Panc1 (cell line): Measurements from ENCODE around the gene SLC45A1. TPM values are rescaled to one million over a fixed set of nuclear protein-coding genes. Genes with fewer than 3 reads are reported as not detected.
A peak's percentile ranks its signal among the peaks of the same experiment; 100 is the strongest.

Experiments
- ATAC-seq: fragments of 200-7000 bp; cut with Tn5 transposase; 2 replicates; pipeline ENCODE4 v1.9.1; 2020; ENCODE audit warnings: mild to moderate bottlenecking, moderate library complexity
- Bru-seq: library from RNA; stranded (reverse); fragments of 400-500 nt; gene quantifications from one replicate; lab custom pipeline; 2021; lab: Mats Ljungman, UMichigan
- BruChase-seq, 2 experiments: library from RNA; stranded (reverse); fragments of 400-500 nt; gene quantifications; one replicate each; lab custom pipeline; 2021; lab: Mats Ljungman, UMichigan
- BruUV-seq: library from RNA; stranded (reverse); fragments of 400-500 nt; replicated peaks from 2 replicates; lab custom pipeline; 2021; lab: Mats Ljungman, UMichigan
- CTCF ChIA-PET: fragments of 300-600 bp; sonication (Branson Sonifier 250); formaldehyde crosslinking; loops from one replicate; lab custom pipeline; 2022; ENCODE audit warnings: antibody characterized with exemption; lab: Charles Lee
- POLR2A ChIA-PET: fragments of 300-600 bp; sonication (Branson Sonifier 250); formaldehyde crosslinking; loops from one replicate; lab custom pipeline; 2022; ENCODE audit warnings: antibody characterized with exemption; lab: Charles Lee
- DNase-seq: peaks from one replicate; pipeline ENCODE4 v3.0.0-alpha.2; 2010; ENCODE audit warnings: low read depth, low spot score
- H3K27ac ChIP-seq: 2 replicates; pipeline ENCODE4 v1.5.1; 2011; ENCODE audit warnings: mild to moderate bottlenecking, low read length, inconsistent platforms
- H3K27me3 ChIP-seq: fragments of 200-500 bp; sonication (Bioruptor generic); 2 replicates; pipeline ENCODE4 v1.6.0; 2014; ENCODE audit warnings: low read length, inconsistent platforms; ENCODE audit not compliant: control insufficient read depth, insufficient read depth
- H3K36me3 ChIP-seq: fragments of 200-500 bp; sonication (Bioruptor generic); 2 replicates; pipeline ENCODE4 v1.5.1; 2014; ENCODE audit warnings: inconsistent platforms, mild to moderate bottlenecking, low read length, moderate library complexity; ENCODE audit not compliant: control insufficient read depth, insufficient read depth
- H3K4me1 ChIP-seq: 2 replicates; pipeline ENCODE4 v1.5.1; 2011; ENCODE audit warnings: inconsistent platforms, mild to moderate bottlenecking, low read length, moderate library complexity; ENCODE audit not compliant: control insufficient read depth, insufficient read depth
- H3K4me3 ChIP-seq, 2 experiments: 2 replicates each; pipeline ENCODE4 v1.5.1; 2011 to 2012; ENCODE audit warnings: low read depth in 2 of 2, low read length in 2 of 2, mild to moderate bottlenecking in 2 of 2, inconsistent platforms in 1 of 2, moderate library complexity in 1 of 2
- H3K9me3 ChIP-seq: fragments of 200-500 bp; sonication (Bioruptor generic); 2 replicates; pipeline ENCODE4 v1.5.1; 2014; ENCODE audit warnings: low read depth, mild to moderate bottlenecking, inconsistent platforms, low read length, moderate library complexity; ENCODE audit not compliant: control insufficient read depth, insufficient read depth
- CTCF ChIP-seq: fragments of 450-650 bp; IDR thresholded peaks from 2 replicates; pipeline ENCODE4 v1.5.1; 2017; ENCODE audit warnings: mild to moderate bottlenecking
- POLR2AphosphoS5 ChIP-seq: IDR thresholded peaks from 2 replicates; pipeline ENCODE4 v1.6.1; 2012; ENCODE audit warnings: mild to moderate bottlenecking, low read depth, low read length, moderate library complexity
- REST ChIP-seq, 2 experiments: IDR thresholded peaks; 2 replicates each; pipeline ENCODE4 v1.6.1; 2011 to 2012; ENCODE audit warnings: low read depth in 2 of 2, control low read depth in 1 of 2, low read length in 1 of 2, mild to moderate bottlenecking in 1 of 2, moderate library complexity in 1 of 2; ENCODE audit not compliant: insufficient read depth in 1 of 2
- SIN3A ChIP-seq: IDR thresholded peaks from 2 replicates; pipeline ENCODE4 v1.6.1; 2012; ENCODE audit warnings: low read depth, mild to moderate bottlenecking, low read length, moderate library complexity, borderline replicate concordance; ENCODE audit not compliant: insufficient read depth
- TCF7L2 ChIP-seq: IDR thresholded peaks from 2 replicates; pipeline ENCODE4 v1.6.1; 2011; ENCODE audit warnings: mild to moderate bottlenecking, low read depth, low read length, inconsistent platforms
- in situ Hi-C: cut with HindIII; loops from 2 replicates; pipeline ENCODE4 v1.10.0; 2016; ENCODE audit warnings: low sequenced_read_pairs, low pct_unique_long_range_greater_than_20kb
- intact Hi-C: fragments of 100-400 bp; cut with micrococcal nuclease; formaldehyde crosslinking; loops from one replicate; pipeline ENCODE4 v1.10.0; 2022; ENCODE audit not compliant: unreplicated experiment
- long read RNA-seq: library from polyadenylated mRNA; unstranded; transcript quantifications from one replicate; pipeline ENCODE4 v2.0.0, GENCODE V29; 2021; ENCODE audit not compliant: unreplicated experiment
- polyA plus RNA-seq: library from polyadenylated mRNA; unstranded; fragments of >200 nt; gene quantifications from one replicate; pipeline ENCODE4 v1.2.1, GENCODE V29; 2012; ENCODE audit warnings: missing spikeins; ENCODE audit not compliant: insufficient read length
- total RNA-seq: library from RNA; stranded (reverse); gene quantifications from one replicate; pipeline ENCODE4 v1.2.1, GENCODE V29; 2021; ENCODE audit not compliant: unreplicated experiment

SLC45A1 gene
- total RNA-seq = 11.3 TPM
- 49.4 TPM for polyA plus RNA-seq
- Bru-seq, nascent RNA = percentile 55 among the genes with signal in this experiment
- percentile 41 among the genes with signal in this experiment for BruChase-seq, experiment 1, labeled RNA remaining after a 2-hour chase
- BruChase-seq, experiment 2, labeled RNA remaining after a 6-hour chase = percentile 48 among the genes with signal in this experiment
- long read RNA-seq, transcript SLC45A1-202 (9 exons, 2,784 nt) = minor isoform, 6 of 25 reads
- long read RNA-seq, transcript SLC45A1-204 (5 exons, 1,747 nt) = major isoform, 10 of 25 reads
- long read RNA-seq, partial matches to known transcripts = 5 of 25 reads
- long read RNA-seq, other reads (novel, unspliced or antisense) = 3 of 25 reads

- TF ChIP-seq CTCF (no peak), POLR2AphosphoS5 (0 out of 2 replicates have a peak, but pooled peaks have one; percentile 24), TCF7L2 (peak; percentile 69), REST (IDR thresholded peaks at IDR 0.05; ENCODE audit: insufficient read depth in 1 of 2, low read depth in 2 of 2, low read length in 1 of 2) (peak; percentile 64 to 77; a peak in 3 of 4 replicates)
- Histone ChIP-seq H3K4me3 (peak within 1 kb of the TSS; percentile 49 to 51), H3K4me1 (peaks cover 55% of the 10 kb centered on the region), H3K9me3 (no peaks in the 10 kb centered on the region), H3K27me3 (no peaks in the 10 kb centered on the region), H3K27ac (peak within 1 kb of the TSS; percentile 98), H3K36me3 (no peaks in the 10 kb centered on the region)
- POLR2A ChIA-PET = interaction anchor here (0.7 kb wide), 1 partner anchor 301 kb away, joined by 5 read pairs; no protein-coding TSS in a partner anchor
- intact Hi-C loops (loop anchor here (5.0 to 10.0 kb wide), 2 partner anchors 223 to 291 kb away; partner anchors contain the start of gene ERRFI1), in situ Hi-C loops (loop anchor here (25.0 kb wide), 1 partner anchor 231 kb away; no protein-coding TSS in a partner anchor)
- DNase-seq (no peak), ATAC-seq (peak; percentile 83)
- BruUV-seq = no TSS peak
- CTCF ChIA-PET = no interaction called here
These were observed at the start of gene SLC45A1 for GRCh38 chr1:8317647-8318381. SLC45A1 (plus strand) TSS chr1:8318114; CDS start chr1:8324330, 6,216 bp downstream.

- TF ChIP-seq POLR2AphosphoS5 = no peak
- TF ChIP-seq SIN3A = no peak
- TF ChIP-seq TCF7L2 = no peak
- no peak for TF ChIP-seq REST (IDR thresholded peaks at IDR 0.05; ENCODE audit: insufficient read depth in 1 of 2, low read depth in 2 of 2, low read length in 1 of 2)
- no peak for TF ChIP-seq CTCF
- no TSS peak for BruUV-seq
- Histone ChIP-seq H3K36me3 (no peaks in the 10 kb centered on the region), H3K4me1 (peaks cover 11% of the 10 kb centered on the region), H3K27me3 (no peaks in the 10 kb centered on the region), H3K9me3 (no peaks in the 10 kb centered on the region), H3K27ac (peak overlapping the region; percentile 49; the same call in 1 of the 2 replicates), H3K4me3 (no peak overlapping the region)
- ChIA-PET CTCF (interaction anchor here (0.6 to 0.7 kb wide), 2 partner anchors 939 to 1369 kb away, joined by 3 to 4 read pairs; no protein-coding TSS in a partner anchor), POLR2A (no interaction called here)
- intact Hi-C loops = no loop called here
- in situ Hi-C loops = no loop called here
- DNase-seq (no peak), ATAC-seq (no peak)
These were observed 44.9 kb upstream of the SLC45A1 start for GRCh38 chr1:8273036-8273435.
